Colonic mucosa (tissue), 4 donors: ENCODE results near the gene GARIN1A. TPM values are rescaled to one million over a fixed set of nuclear protein-coding genes. Genes with fewer than 3 reads are reported as not detected.
A peak's percentile ranks its signal among the peaks of the same experiment; 100 is the strongest.

ENCODE experiments used
- DNase-seq: peaks from one replicate; pipeline ENCODE4 v3.0.0-alpha.2; 2020
- H3K27ac ChIP-seq: fragments of 200-600 bp; one replicate; pipeline ENCODE4 v1.8.0; 2021
- H3K27me3 ChIP-seq: fragments of 200-600 bp; one replicate; pipeline ENCODE4 v1.8.0; 2021
- H3K36me3 ChIP-seq: fragments of 200-600 bp; one replicate; pipeline ENCODE4 v1.8.0; 2021
- H3K4me1 ChIP-seq: fragments of 200-600 bp; one replicate; pipeline ENCODE4 v1.8.0; 2021; ENCODE audit warnings: mild to moderate bottlenecking
- H3K4me3 ChIP-seq: fragments of 200-600 bp; one replicate; pipeline ENCODE4 v1.8.0; 2021
- H3K9ac ChIP-seq, 2 donors: one replicate each; pipeline ENCODE4 v1.7.0; 2013; ENCODE audit warnings: control low read depth in 2 of 2, low read depth in 2 of 2, low read length in 2 of 2
- H3K9me3 ChIP-seq: fragments of 200-600 bp; one replicate; pipeline ENCODE4 v1.8.0; 2021
- CTCF ChIP-seq: fragments of 200-600 bp; IDR thresholded peaks from one replicate; pipeline ENCODE4 v1.8.0; 2022; ENCODE audit warnings: antibody characterized with exemption, mild to moderate bottlenecking
- intact Hi-C: fragments of 100-400 bp; cut with DNase I; formaldehyde crosslinking; loops from one replicate; pipeline ENCODE4 v1.14.1; 2022
- total RNA-seq, 2 donors: library from RNA; stranded (reverse); fragmentation: NEBNext Ultra II Directional in 1 of 2; extraction: Animal tissue kit (Norgen Biotek cat#: 25700) in 1 of 2; gene quantifications; one replicate each; pipeline ENCODE4 v1.2.1, GENCODE V29; 2021
- donor health status: healthy.
- donor health status: DM: no; HTN: no; CAD: no.
- donor health status: DM: no; HTN: no; CAD: no.

Gene GARIN1A
- total RNA-seq, 2 donors from 2014 or later = 0.85 to 0.89 TPM

- H3K27me3 ChIP-seq = peaks cover 21% of the 10 kb centered on the region
- H3K9ac ChIP-seq = no peak overlapping the region
- no peak overlapping the region for H3K4me3 ChIP-seq
- DNase-seq = no peak
- intact Hi-C loops = no loop called here
- H3K9me3 ChIP-seq = no peaks in the 10 kb centered on the region
- no peaks in the 10 kb centered on the region for H3K4me1 ChIP-seq
- no peak for TF ChIP-seq CTCF
- H3K36me3 ChIP-seq = no peaks in the 10 kb centered on the region
- H3K27ac ChIP-seq = no peak overlapping the region
These were observed 21.4 kb downstream of the GARIN1A start for GRCh38 chr7:128693373-128694015.

GRCh38 chr7:128694738-128695137, 22.6 kb downstream of the GARIN1A start:
- Histone ChIP-seq H3K36me3 (no peaks in the 10 kb centered on the region), H3K9me3 (no peaks in the 10 kb centered on the region), H3K4me3 (no peak overlapping the region), H3K4me1 (no peaks in the 10 kb centered on the region), H3K9ac (no peak overlapping the region), H3K27ac (no peak overlapping the region), H3K27me3 (peaks cover 31% of the 10 kb centered on the region)
- TF ChIP-seq CTCF = no peak
- DNase-seq = no peak
- intact Hi-C loops = no loop called here

- Histone ChIP-seq H3K4me3 (no peak overlapping the region), H3K9ac (no peak overlapping the region), H3K36me3 (no peaks in the 10 kb centered on the region), H3K9me3 (no peaks in the 10 kb centered on the region), H3K4me1 (no peaks in the 10 kb centered on the region), H3K27me3 (peaks cover 38% of the 10 kb centered on the region), H3K27ac (no peak overlapping the region)
- no peak for TF ChIP-seq CTCF
- intact Hi-C loops = no loop called here
- DNase-seq = peak; percentile 41
These were observed 25.3 kb downstream of the GARIN1A start for GRCh38 chr7:128697302-128697905.

- Histone ChIP-seq H3K9ac (no peak overlapping the region), H3K9me3 (no peaks in the 10 kb centered on the region), H3K27ac (no peak overlapping the region), H3K36me3 (no peaks in the 10 kb centered on the region), H3K4me1 (no peaks in the 10 kb centered on the region), H3K27me3 (peaks cover 38% of the 10 kb centered on the region), H3K4me3 (no peak overlapping the region)
- TF ChIP-seq CTCF = no peak
- intact Hi-C loops = no loop called here
- no peak for DNase-seq
These were observed 27.2 kb downstream of the GARIN1A start for GRCh38 chr7:128699196-128699712.

- Histone ChIP-seq H3K4me3 (no peak overlapping the region), H3K27ac (no peak overlapping the region), H3K9ac (no peak overlapping the region), H3K27me3 (peaks cover 38% of the 10 kb centered on the region), H3K4me1 (no peaks in the 10 kb centered on the region), H3K36me3 (no peaks in the 10 kb centered on the region), H3K9me3 (no peaks in the 10 kb centered on the region)
- no peak for TF ChIP-seq CTCF
- DNase-seq = no peak
- intact Hi-C loops = no loop called here
These were observed 27.8 kb downstream of the GARIN1A start for GRCh38 chr7:128699895-128700294.
